Measurements from ENCODE around the gene PCDH20.

DNA sequence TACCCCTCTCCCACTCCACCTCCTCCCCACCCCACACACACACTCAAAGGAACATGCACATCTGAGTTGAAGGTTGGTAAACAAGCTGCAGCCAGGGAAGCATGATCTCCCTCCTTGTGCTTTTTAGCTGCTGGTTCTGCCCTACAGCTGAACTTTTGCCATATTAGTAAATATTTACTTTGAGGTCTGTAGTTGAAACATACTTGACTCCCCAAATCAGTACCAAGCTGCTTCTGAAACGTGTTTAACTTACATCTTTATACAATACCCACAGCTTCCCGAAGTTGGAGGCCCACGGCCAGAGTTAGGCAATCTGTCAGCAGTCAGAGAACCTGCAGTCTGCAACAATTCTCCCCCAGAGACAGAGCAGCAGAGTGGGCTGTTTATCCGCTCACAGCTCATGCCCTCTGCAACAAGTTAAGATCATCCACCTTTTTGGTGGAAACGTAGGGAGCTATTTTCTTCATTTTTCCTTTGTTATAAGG, 1.5 kb upstream of the PCDH20 start:
- TF ChIP-seq, protein P1, sequence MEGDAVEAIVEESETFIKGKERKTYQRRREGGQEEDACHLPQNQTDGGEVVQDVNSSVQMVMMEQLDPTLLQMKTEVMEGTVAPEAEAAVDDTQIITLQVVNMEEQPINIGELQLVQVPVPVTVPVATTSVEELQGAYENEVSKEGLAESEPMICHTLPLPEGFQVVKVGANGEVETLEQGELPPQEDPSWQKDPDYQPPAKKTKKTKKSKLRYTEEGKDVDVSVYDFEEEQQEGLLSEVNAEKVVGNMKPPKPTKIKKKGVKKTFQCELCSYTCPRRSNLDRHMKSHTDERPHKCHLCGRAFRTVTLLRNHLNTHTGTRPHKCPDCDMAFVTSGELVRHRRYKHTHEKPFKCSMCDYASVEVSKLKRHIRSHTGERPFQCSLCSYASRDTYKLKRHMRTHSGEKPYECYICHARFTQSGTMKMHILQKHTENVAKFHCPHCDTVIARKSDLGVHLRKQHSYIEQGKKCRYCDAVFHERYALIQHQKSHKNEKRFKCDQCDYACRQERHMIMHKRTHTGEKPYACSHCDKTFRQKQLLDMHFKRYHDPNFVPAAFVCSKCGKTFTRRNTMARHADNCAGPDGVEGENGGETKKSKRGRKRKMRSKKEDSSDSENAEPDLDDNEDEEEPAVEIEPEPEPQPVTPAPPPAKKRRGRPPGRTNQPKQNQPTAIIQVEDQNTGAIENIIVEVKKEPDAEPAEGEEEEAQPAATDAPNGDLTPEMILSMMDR (IDR thresholded peaks at IDR 0.05): no peak
- no peak for TF ChIP-seq POLR2A (IDR thresholded peaks at IDR 0.05)

Data from tibial nerve (tissue), 3 donors.